Loucy (cell line): ENCODE results near the gene RHAG.

Experiments
- EZH2phosphoT487 ChIP-seq: fragments of 200-600 bp; IDR thresholded peaks from 2 replicates; pipeline ENCODE4 v1.6.1; 2018; ENCODE audit warnings: antibody characterized with exemption, mild to moderate bottlenecking, moderate library complexity, borderline replicate concordance
- TF ChIP-seq, protein P1 (sequence below): fragments of 200-600 bp; sonication (generic); conservative IDR thresholded peaks from 2 replicates; pipeline ENCODE4 v1.5.1; 2014; ENCODE audit warnings: mild to moderate bottlenecking, antibody characterized with exemption, low read length

DNA sequence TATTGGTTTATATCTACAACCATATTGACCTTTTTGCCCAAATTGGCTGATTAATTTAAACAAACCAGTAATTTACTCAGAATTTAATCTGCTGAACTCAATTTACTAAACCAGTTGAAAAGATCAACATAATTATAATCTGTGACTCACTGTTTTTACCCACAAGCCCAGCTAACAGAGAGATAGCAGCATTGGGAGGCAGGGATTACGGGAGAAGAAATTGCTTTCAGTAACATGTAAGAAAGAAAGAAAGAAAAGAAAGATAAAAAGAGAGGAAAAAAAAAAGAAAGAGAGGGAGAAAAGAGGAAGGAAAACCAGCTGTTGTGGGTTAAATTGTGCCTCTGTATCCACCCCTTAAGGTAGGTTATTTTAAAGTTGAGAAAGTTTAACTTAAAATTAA is 13.3 kb upstream of the RHAG start:
- TF ChIP-seq, protein P1, sequence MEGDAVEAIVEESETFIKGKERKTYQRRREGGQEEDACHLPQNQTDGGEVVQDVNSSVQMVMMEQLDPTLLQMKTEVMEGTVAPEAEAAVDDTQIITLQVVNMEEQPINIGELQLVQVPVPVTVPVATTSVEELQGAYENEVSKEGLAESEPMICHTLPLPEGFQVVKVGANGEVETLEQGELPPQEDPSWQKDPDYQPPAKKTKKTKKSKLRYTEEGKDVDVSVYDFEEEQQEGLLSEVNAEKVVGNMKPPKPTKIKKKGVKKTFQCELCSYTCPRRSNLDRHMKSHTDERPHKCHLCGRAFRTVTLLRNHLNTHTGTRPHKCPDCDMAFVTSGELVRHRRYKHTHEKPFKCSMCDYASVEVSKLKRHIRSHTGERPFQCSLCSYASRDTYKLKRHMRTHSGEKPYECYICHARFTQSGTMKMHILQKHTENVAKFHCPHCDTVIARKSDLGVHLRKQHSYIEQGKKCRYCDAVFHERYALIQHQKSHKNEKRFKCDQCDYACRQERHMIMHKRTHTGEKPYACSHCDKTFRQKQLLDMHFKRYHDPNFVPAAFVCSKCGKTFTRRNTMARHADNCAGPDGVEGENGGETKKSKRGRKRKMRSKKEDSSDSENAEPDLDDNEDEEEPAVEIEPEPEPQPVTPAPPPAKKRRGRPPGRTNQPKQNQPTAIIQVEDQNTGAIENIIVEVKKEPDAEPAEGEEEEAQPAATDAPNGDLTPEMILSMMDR, result no peak
- TF ChIP-seq EZH2phosphoT487, result no peak
